OCI-LY7 (cell line): Measurements from ENCODE around the gene HTT. TPM values are rescaled to one million over a fixed set of nuclear protein-coding genes. Genes with fewer than 3 reads are reported as not detected.

Experiments used
- BruUV-seq: library from RNA; stranded (reverse); fragments of 400-500 nt; replicated peaks from 2 replicates; lab custom pipeline; 2021; lab: Mats Ljungman, UMichigan
- CTCF ChIA-PET: fragments of 300-600 bp; sonication (Branson Sonifier 250); formaldehyde crosslinking; loops from one replicate; lab custom pipeline; 2022; ENCODE audit warnings: antibody characterized with exemption; ENCODE audit not compliant: unreplicated experiment; lab: Charles Lee
- POLR2A ChIA-PET: fragments of 300-600 bp; sonication (Branson Sonifier 250); formaldehyde crosslinking; loops from one replicate; lab custom pipeline; 2022; ENCODE audit warnings: antibody characterized with exemption; lab: Charles Lee
- DNase-seq: peaks from one replicate; pipeline ENCODE4 v3.0.0-alpha.2; 2015; ENCODE audit warnings: low spot score
- H2AFZ ChIP-seq: fragments of 200-600 bp; sonication (generic), shearing (Covaris generic); 2 replicates; pipeline ENCODE4 v1.6.1; 2014; ENCODE audit warnings: mild to moderate bottlenecking, antibody characterized with exemption, low read length, moderate library complexity
- H3K27ac ChIP-seq: fragments of 200-600 bp; sonication (generic); 2 replicates; pipeline ENCODE4 v1.5.1; 2014; ENCODE audit warnings: mixed run types, low read depth, mild to moderate bottlenecking, moderate library complexity, low read length, inconsistent platforms; ENCODE audit not compliant: poor library complexity, severe bottlenecking
- H3K36me3 ChIP-seq: fragments of 200-600 bp; sonication (generic); 2 replicates; pipeline ENCODE4 v1.6.1; 2014; ENCODE audit warnings: mild to moderate bottlenecking, antibody characterized with exemption, low read length, moderate library complexity, mixed read lengths; ENCODE audit not compliant: insufficient read depth
- H3K4me1 ChIP-seq: fragments of 200-600 bp; sonication (generic); 2 replicates; pipeline ENCODE4 v1.5.1; 2014; ENCODE audit warnings: mild to moderate bottlenecking, low read length; ENCODE audit not compliant: insufficient read depth, poor library complexity, severe bottlenecking
- H3K4me2 ChIP-seq: fragments of 200-600 bp; sonication (generic); 2 replicates; pipeline ENCODE4 v1.6.1; 2014; ENCODE audit warnings: mild to moderate bottlenecking, low read length
- H3K4me3 ChIP-seq: fragments of 200-600 bp; sonication (generic); 2 replicates; pipeline ENCODE4 v1.5.1; 2014; ENCODE audit warnings: mild to moderate bottlenecking, low read depth, low read length; ENCODE audit not compliant: poor library complexity, severe bottlenecking
- H3K79me2 ChIP-seq: fragments of 200-600 bp; sonication (generic); 2 replicates; pipeline ENCODE4 v1.6.1; 2016; ENCODE audit warnings: low read depth, mild to moderate bottlenecking, low read length, moderate library complexity, mixed read lengths; ENCODE audit not compliant: insufficient read depth
- H3K9me2 ChIP-seq: fragments of 200-600 bp; sonication (generic); 2 replicates; pipeline ENCODE4 v1.6.1; 2016; ENCODE audit warnings: mild to moderate bottlenecking, low read length, mixed read lengths; ENCODE audit not compliant: insufficient read depth
- H3K9me3 ChIP-seq: fragments of 200-600 bp; sonication (generic); 2 replicates; pipeline ENCODE4 v1.6.1; 2014; ENCODE audit warnings: mild to moderate bottlenecking, mixed run types, low read length, mixed read lengths
- H4K20me1 ChIP-seq: fragments of 200-600 bp; sonication (generic); 2 replicates; pipeline ENCODE4 v1.6.1; 2014; ENCODE audit warnings: mild to moderate bottlenecking, antibody characterized with exemption, low read length, moderate library complexity, mixed read lengths; ENCODE audit not compliant: insufficient read depth
- CTCF ChIP-seq: fragments of 200-600 bp; sonication (generic); conservative IDR thresholded peaks from 2 replicates; pipeline ENCODE4 v1.5.1; 2014; ENCODE audit warnings: mild to moderate bottlenecking, antibody characterized with exemption, low read length, moderate library complexity, mixed read lengths
- EZH2phosphoT487 ChIP-seq: fragments of 200-600 bp; sonication (generic); IDR thresholded peaks from 2 replicates; pipeline ENCODE4 v1.6.1; 2018; ENCODE audit warnings: low read depth, borderline replicate concordance, mild to moderate bottlenecking, mixed run types, antibody characterized with exemption, low read length, moderate library complexity, mixed read lengths
- intact Hi-C: fragments of 100-400 bp; cut with micrococcal nuclease; formaldehyde crosslinking; loops from one replicate; pipeline ENCODE4 v1.10.0; 2022; ENCODE audit not compliant: unreplicated experiment
- total RNA-seq, 2 experiments: library from RNA; depleted of rRNA in 1 of 2; stranded (reverse); fragments of >200 nt in 1 of 2; shearing (Covaris generic) in 1 of 2; gene quantifications; 2 replicates each; pipeline ENCODE4 v1.2.3, GENCODE V29; 2014 to 2022

HTT gene
- total RNA-seq, 2 experiments from 2014 or later, result 36.4 to 91.3 TPM

- Histone ChIP-seq H4K20me1 (no peaks in the 10 kb centered on the region), H3K9me2 (no peaks in the 10 kb centered on the region), H3K4me3 (no peak overlapping the region), H3K27ac (no peak overlapping the region), H3K9me3 (no peaks in the 10 kb centered on the region), H3K4me2 (no peak overlapping the region), H3K36me3 (no peaks in the 10 kb centered on the region), H3K79me2 (no peaks in the 10 kb centered on the region), H2AFZ (no peak overlapping the region), H3K4me1 (no peaks in the 10 kb centered on the region)
- intact Hi-C loops, result no loop called here
- ChIA-PET POLR2A (no interaction called here), CTCF (no interaction called here)
- BruUV-seq, result no TSS peak
- TF ChIP-seq EZH2phosphoT487 (no peak), CTCF (no peak)
- no peak for DNase-seq
Observed at GRCh38 chr4:3251691-3252479, 177.4 kb downstream of the HTT start.

- ChIA-PET CTCF (no interaction called here), POLR2A (no interaction called here)
- Histone ChIP-seq H3K27ac (no peak overlapping the region), H3K4me2 (no peak overlapping the region), H3K79me2 (no peaks in the 10 kb centered on the region), H3K9me3 (no peaks in the 10 kb centered on the region), H3K4me1 (no peaks in the 10 kb centered on the region), H3K9me2 (no peaks in the 10 kb centered on the region), H3K36me3 (no peaks in the 10 kb centered on the region), H4K20me1 (no peaks in the 10 kb centered on the region), H3K4me3 (no peak overlapping the region), H2AFZ (no peak overlapping the region)
- intact Hi-C loops, result no loop called here
- TF ChIP-seq EZH2phosphoT487, result no peak
- TF ChIP-seq CTCF, result no peak
- BruUV-seq, result no TSS peak
- no peak for DNase-seq
Observed at GRCh38 chr4:3252480-3252828, 178.0 kb downstream of the HTT start.
